ENCODE data around the gene SYDE2.

Gene SYDE2

GRCh38 chr1:85121744-85122143 lies 79.1 kb downstream of the SYDE2 start:
- no peak for DNase-seq

GRCh38 chr1:85118751-85119150 lies 82.1 kb downstream of the SYDE2 start:
- no peak for DNase-seq

GRCh38 chr1:85116856-85117255 lies 84.0 kb downstream of the SYDE2 start:
- DNase-seq: no peak

- DNase-seq: no peak
These were observed 84.9 kb downstream of the SYDE2 start for GRCh38 chr1:85115933-85116332.

GRCh38 chr1:85111695-85112094 lies 89.1 kb downstream of the SYDE2 start:
- DNase-seq: no peak

- DNase-seq: peak; percentile 48
These were observed 91.3 kb downstream of the SYDE2 start for GRCh38 chr1:85109475-85109874.

Measured in left hindlimb (tissue), 1 donor.